HG02943 (cell line): Measurements from ENCODE around the gene STRN3.
"Not testable (repeated sequence)": the region's sequence is repeated elsewhere in the genome, so short reads cannot be mapped to it uniquely, and the experiment has no call there.

Experiments used
- ATAC-seq: cut with Tn5 transposase; IDR thresholded peaks from one replicate; pipeline ENCODE4 v1.9.1; 2021; ENCODE audit warnings: mild to moderate bottlenecking, low read depth, moderate library complexity; ENCODE audit not compliant: unreplicated experiment

The STRN3 gene

DNA sequence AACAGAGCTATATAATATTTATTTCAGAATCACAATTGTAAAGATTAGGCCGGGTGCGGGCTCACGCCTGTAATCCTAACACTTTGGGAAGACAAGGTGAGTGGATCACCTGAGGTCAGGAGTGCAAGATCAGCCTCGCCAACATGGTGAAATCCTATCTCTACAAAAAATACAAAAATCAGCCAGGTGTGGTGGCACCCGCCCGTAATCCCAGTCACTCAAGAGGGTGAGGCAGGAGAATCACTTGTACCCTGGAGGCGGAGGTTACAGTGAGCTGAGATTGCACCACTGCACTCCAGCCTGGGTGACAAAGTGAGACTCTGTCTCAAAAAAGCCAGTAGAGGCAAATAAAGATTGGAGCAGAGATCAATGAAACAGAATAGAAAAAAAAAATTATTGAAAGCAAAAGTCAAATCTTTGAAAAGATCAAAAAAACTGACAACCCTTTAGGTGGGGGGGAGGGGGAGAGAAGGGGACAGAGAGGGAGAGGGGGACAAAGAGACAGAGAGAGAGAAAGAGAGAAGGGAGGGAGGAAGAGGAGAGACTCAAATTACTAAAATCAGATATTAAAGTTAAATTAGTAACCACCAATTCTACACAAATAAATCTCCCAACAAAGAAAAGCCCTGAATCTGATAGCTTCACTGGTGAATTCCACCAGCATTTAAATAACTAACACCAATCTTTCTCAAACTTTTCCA is 53.1 kb downstream of the STRN3 start:
- ATAC-seq: no peak

GRCh38 chr14:30972036-30972732 is 54.0 kb downstream of the STRN3 start:
- not testable (repeated sequence) for ATAC-seq

GRCh38 chr14:30971586-30971985 is 54.6 kb downstream of the STRN3 start:
- ATAC-seq: no peak

GRCh38 chr14:30969796-30970195 is 56.4 kb downstream of the STRN3 start:
- ATAC-seq: not testable (repeated sequence)

DNA sequence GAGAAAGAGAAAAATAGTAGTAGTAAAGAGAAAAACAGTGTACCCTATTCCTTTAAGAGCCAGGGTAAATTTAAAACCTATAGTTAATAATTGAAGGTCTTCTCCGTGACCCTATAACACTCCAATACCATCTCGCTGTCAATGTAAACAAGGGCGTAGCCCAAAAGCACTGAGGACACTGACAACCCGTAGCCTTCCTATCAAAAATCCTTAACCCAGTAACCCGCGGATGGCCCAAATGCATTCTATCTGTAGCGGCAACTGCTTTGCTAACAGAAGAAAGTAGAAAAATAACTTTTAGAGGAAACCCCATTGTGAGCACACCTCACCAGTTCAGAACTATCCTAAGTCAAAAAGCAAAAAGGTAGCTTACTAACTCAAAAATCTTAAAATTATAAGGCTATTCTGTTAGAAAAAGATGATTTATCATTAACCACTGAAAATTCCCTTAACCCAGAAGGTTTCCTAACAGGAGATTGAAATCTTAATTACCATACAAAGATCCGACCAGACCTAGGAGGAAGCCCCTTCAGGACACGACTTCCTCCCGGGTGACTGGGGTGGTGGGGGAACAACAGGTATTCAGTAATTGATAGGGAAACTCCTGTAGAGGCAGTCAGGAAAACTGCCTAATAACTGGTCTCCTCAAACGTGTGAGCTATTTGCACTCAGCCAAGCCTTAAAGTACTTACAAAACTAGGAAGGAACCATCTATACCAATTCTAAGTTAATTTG is 58.6 kb downstream of the STRN3 start:
- not testable (repeated sequence) for ATAC-seq

DNA sequence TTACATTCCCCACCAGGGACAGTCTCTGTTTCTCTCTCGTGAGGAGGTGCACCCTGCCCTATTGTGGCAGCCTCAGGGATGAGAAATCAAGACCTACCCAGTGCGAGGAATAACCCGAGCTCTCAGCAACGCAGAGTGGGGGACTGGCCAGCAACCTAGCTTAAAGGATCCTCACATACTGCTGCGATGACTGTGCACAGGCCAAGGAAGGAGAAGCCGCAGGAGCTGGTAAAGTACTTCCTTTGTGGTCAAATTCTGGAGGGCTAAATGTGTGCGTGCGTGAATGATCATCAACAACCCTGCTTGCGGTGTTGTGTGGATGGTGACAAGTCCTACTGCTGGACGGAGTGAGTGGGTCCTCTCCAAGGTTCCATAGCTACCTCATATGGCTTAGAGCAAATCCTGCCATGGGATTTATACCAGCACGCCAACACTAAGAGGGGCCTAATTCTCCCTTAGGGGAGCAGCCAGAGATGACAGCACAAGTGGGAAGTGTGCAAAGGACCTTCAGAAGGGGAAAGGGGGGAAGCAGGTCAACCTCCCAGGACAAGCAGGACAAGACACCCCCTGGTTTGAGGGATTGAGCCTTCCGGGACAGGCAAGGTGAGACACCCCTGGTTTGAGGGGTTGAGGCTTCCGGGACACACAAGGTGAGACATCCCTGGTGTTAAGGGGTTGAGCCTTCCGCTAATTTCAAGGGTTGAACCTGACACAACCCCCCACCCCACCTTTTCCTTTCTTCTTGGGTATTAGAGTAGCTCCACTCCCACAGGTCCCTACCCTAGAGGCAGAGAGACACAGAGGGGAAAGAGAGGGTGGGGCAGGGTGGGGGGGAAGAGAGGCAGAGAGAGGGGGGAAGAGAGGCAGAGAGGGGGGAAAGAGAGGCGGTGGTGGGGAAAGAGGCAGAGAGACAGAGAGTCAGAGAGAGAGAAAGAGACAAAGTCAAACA is 59.5 kb downstream of the STRN3 start:
- no peak for ATAC-seq

DNA sequence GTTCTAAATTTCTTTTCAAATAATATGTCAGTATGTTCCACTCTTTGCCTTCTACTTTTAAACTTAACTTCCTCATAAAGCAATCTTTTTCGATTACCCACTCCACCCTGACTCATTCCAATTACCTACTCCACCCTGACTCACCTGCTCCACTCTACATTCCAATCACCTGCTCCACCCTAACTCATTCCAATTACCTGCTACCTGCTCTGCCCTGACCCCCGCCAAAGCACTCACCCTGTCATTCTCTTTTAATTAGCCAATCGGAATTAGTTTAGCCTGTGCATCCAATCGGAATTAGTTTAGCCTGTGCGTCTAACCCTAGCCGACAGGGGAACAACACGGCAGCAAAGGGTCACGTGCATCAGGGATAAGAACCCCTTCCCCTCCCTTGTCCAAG is 60.3 kb downstream of the STRN3 start:
- ATAC-seq: not testable (repeated sequence)

DNA sequence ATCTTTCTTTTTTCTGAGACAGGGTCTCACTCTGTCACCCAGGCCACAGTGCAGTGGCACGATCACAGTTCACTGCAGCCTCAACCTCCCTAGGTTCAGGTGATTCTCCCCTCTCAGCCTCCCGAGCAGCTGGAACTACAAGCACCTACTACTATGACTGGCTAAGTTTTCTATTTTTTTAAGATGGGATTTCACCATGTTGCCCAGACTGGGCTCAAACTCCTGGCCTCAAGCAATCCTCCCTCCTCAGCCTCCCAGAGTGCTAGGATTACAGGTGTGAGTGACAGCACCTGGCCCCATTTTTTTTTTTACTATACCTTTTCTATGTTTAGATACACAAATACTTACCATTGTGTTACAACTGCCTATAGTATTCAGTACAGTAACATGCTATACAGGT is 63.6 kb downstream of the STRN3 start:
- ATAC-seq: not testable (repeated sequence)

DNA sequence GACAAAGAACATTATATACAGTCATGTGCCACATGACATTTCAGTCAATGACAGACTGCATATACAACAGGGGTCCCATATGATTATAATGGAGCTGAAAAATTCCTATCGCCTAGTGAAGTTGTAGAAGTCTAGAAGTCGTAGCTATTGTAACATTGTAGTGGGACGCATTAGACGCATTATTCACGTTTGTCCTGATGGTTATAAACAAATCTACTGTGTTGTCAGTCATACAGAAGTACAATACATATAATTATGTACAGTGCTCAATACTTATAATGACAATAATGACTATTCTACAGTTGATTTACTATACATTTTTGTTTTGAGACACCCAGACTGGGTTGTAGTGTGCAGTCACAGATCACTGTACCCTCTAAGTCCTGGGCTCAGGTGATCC is 64.8 kb downstream of the STRN3 start:
- ATAC-seq: no peak

- ATAC-seq: no peak
Measured at GRCh38 chr14:30960216-30960615, 66.0 kb downstream of the STRN3 start.

DNA sequence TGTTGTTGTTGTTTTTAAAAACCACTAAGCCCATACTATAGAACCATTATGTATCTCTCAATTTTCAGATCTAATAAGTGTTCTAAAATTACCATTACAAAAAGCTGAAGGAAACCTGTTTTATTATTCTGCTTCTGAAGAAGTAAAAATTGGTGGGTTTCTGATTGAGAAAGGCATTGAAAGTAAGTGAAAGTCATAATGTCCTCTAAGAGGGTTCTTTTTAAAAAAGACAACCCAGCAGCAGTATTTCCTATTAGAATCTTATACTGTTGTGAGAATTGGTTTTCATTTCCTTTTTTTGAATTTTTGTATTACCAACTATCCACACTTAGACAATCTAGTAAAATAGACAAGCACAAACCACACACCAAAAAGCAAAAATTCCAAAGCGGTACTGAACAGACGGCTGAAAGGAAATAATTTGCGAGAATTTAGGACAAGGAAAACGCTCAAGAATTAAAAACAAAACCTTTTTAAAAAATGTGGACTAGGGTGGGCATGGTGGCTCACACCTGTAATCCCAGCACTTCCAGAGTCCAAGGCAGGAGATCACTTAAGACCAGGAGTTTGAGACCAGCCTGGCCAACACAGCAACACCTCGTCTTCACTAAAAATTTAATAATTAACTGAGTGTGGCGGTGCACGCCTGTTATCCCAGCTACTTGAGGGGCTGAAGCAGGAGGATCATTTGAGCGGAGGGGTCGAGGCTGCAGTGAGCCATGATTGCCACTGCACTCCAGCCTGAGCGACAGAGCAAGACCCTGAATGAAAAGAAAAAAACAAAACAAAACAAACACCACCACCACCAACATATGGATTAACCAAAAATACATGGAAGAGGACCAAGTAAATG is 67.4 kb downstream of the STRN3 start:
- no peak for ATAC-seq

GRCh38 chr14:30957813-30958370 is 68.3 kb downstream of the STRN3 start:
- ATAC-seq: peak; percentile 65

GRCh38 chr14:30949651-30950050 is 76.5 kb downstream of the STRN3 start:
- no peak for ATAC-seq

- ATAC-seq: no peak
Measured at GRCh38 chr14:30943694-30944093, 82.5 kb downstream of the STRN3 start.

DNA sequence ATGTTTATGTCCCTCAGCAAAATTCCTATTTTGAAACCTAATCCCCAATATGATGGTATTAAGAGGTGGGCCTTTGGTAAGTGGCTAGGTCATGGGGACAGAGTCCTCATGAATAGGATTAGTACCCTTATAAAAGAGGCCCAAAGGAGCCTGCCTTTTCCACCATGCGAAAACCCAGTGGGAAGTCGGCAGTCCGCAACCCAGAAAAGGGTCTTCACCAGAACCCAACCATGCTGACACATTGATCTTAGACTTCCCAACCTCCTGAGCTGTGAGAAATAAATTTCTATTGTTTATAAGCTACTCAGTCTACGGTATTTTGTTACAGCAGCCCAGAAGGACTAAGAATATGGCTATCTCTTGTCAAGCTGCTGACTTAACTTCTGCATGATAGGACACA is 85.3 kb downstream of the STRN3 start:
- ATAC-seq: no peak

DNA sequence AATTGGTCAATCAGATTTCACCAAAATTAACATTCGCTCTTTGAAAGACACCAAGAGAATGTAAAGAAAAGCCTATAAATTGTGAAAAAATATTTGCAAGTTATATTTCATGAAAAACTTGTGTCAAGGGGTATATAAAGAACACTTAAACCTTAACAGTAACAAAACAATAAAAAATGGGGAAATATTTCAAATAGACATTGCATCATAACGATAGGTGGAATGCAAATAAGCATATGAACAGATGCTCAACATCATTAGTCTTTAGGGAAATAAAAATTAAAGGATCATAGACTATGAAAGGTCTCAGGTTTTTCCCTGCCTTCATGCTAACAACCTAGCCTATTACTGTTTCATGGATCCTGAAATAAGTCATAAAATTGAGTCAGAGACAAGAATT is 87.6 kb downstream of the STRN3 start:
- no peak for ATAC-seq

GRCh38 chr14:30935445-30935844 is 90.7 kb downstream of the STRN3 start:
- no peak for ATAC-seq

DNA sequence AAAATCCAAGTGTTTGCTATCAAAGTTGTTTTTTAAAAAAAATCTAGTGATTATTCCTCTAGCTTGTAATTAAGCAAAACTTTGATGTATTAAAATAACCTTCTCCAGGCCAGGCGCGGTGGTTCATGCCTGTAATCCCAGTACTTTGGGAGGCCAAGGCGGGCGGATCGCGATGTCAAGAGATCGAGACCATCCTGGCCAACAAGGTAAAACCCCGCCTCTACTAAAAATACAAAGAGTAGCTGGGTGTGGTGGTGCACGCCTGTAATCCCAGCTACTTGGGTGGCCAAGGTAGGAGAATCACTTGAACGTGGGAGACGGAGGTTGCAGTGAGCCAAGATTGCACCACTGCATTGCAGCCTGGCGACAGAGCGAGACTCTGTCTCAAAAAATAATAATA is 92.2 kb downstream of the STRN3 start:
- ATAC-seq: not testable (repeated sequence)

DNA sequence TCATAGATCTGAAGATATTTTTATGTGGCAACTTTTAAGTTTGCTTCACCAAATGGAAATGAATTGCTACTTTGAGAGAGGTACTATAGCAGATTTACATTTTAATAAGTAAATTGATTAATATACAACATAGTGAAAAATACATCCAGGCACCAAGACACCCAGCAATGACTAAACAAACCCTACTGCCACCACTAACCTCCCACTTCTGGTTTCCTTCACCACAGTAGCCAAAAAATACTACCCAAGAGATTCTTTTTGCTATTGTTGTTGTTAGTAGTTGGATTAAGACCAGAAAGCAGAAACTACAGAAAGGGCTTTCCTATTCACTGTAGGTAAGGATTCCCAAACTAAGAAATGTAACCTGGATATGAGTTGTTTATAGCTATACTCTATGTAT is 97.7 kb downstream of the STRN3 start:
- no peak for ATAC-seq
